ENCODE data around the gene MIP.
"Not testable (repeated sequence)": the region's sequence is repeated elsewhere in the genome, so short reads cannot be mapped to it uniquely, and the experiment has no call there.

The MIP gene

GRCh38 chr12:56454557-56454956, at the start of gene MIP:
MIP (minus strand) TSS chr12:56454657; CDS start chr12:56454613, 44 bp downstream.
- ATAC-seq (ENCODE audit: low read depth): no peak
- TF ChIP-seq CTCF (IDR thresholded peaks at IDR 0.05; ENCODE audit: poor library complexity, severe bottlenecking): no peak

DNA sequence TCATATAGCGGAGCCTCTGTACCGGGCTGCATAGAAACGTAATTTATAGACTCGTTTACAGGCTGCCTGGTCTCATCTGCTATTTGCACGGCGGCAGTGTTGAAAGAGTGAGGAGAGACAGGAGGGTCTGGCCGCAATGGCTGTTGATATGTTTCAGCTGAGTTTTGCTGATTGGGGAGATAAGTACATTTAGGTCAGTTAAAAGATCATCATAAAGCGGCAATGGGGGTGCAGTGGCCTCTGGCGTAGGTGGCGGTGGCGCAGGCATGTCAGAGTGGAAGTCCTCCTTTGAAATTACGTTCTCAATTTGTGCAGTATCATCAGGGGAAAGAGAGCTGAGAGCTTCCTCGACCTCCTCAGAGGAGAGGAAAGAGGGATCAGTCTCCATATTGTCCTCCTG, 45.4 kb upstream of the MIP start:
- not testable (repeated sequence) for H3K9me3 ChIP-seq (ENCODE audit: severe bottlenecking); H3K36me3 ChIP-seq (ENCODE audit: low read depth); ATAC-seq (ENCODE audit: low read depth); H3K27me3 ChIP-seq (ENCODE audit: insufficient read depth, poor library complexity, severe bottlenecking); DNase-seq (ENCODE audit: low spot score); H3K27ac ChIP-seq (ENCODE audit: poor library complexity, severe bottlenecking); H3K4me3 ChIP-seq (ENCODE audit: severe bottlenecking); H3K4me1 ChIP-seq (ENCODE audit: insufficient read depth, poor library complexity, severe bottlenecking)

More at GRCh38 chr12:56454557-56454956, at the start of gene MIP:
- no peak for DNase-seq (ENCODE audit: low spot score)
- no peaks in the 10 kb centered on the region for H3K4me1 ChIP-seq (ENCODE audit: insufficient read depth, poor library complexity, severe bottlenecking)
- H3K36me3 ChIP-seq (ENCODE audit: low read depth): no peaks in the 10 kb centered on the region
- no peaks in the 10 kb centered on the region for H3K9me3 ChIP-seq (ENCODE audit: severe bottlenecking)
- H3K27ac ChIP-seq (ENCODE audit: poor library complexity, severe bottlenecking): no peak within 1 kb of the TSS
- no peaks in the 10 kb centered on the region for H3K27me3 ChIP-seq (ENCODE audit: insufficient read depth, poor library complexity, severe bottlenecking)
- no peak within 1 kb of the TSS for H3K4me3 ChIP-seq (ENCODE audit: severe bottlenecking)

DNA sequence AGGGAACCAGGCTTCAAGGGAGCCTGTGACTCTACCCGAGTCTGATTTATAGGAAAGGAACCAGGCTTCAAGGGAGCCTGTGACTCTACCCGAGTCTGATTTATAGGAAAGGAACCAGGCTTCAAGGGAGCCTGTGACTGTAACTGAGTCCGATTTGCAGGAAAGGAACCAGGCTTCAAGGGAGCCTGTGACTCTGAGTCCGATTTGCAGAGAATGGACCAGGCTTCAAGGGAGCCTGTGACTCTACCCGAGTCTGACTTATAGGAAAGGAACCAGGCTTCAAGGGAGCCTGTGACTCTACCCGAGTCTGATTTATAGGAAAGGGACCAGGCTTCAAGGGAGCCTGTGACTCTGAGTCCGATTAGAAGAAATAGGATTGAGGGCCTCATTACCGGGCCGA, 45.0 kb upstream of the MIP start:
- H3K36me3 ChIP-seq (ENCODE audit: low read depth); ATAC-seq (ENCODE audit: low read depth); H3K27me3 ChIP-seq (ENCODE audit: insufficient read depth, poor library complexity, severe bottlenecking); H3K4me1 ChIP-seq (ENCODE audit: insufficient read depth, poor library complexity, severe bottlenecking); H3K4me3 ChIP-seq (ENCODE audit: severe bottlenecking); H3K27ac ChIP-seq (ENCODE audit: poor library complexity, severe bottlenecking); DNase-seq (ENCODE audit: low spot score); H3K9me3 ChIP-seq (ENCODE audit: severe bottlenecking): not testable (repeated sequence)

DNA sequence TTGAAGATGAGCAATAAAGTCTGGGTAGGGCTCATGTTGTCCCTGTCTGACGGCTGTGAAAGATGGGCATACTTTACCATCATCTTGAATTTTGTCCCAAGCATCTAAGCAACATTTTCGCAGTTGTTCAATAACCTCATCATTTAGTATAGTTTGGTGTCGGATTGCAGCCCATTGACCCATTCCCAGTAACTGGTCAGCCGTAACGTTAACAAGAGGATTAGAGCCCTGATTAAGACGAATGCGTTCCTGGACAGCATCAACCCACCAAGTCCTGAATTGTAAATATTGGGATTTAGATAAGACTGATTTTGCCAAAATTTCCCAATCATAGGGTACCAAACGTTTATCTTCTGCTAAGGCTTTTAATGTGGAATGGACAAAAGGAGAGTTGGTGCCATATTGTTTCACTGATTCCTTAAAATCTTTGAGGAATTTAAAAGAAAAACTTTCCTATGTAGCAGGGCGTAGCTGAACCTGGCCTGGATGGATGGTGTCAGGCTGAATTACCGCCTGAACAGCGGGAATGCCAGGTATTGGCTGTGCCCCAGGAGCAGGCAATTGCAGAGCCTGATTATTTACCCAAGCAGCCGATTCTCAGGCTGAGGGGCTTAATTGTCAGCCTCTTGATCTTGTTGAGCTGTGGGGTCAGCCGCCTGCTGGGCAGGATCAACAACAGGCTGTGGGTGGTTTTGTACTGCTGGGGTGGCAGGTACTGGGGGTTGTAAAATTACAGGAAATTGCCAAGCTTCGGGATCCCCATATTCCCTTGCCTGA, 43.9 kb upstream of the MIP start:
- not testable (repeated sequence) for H3K4me1 ChIP-seq (ENCODE audit: insufficient read depth, poor library complexity, severe bottlenecking); ATAC-seq (ENCODE audit: low read depth); H3K27me3 ChIP-seq (ENCODE audit: insufficient read depth, poor library complexity, severe bottlenecking); DNase-seq (ENCODE audit: low spot score); H3K9me3 ChIP-seq (ENCODE audit: severe bottlenecking); H3K27ac ChIP-seq (ENCODE audit: poor library complexity, severe bottlenecking); H3K36me3 ChIP-seq (ENCODE audit: low read depth); H3K4me3 ChIP-seq (ENCODE audit: severe bottlenecking)

GRCh38 chr12:56496704-56497103, 42.2 kb upstream of the MIP start:
- not testable (repeated sequence) for H3K27ac ChIP-seq (ENCODE audit: poor library complexity, severe bottlenecking); ATAC-seq (ENCODE audit: low read depth); H3K27me3 ChIP-seq (ENCODE audit: insufficient read depth, poor library complexity, severe bottlenecking); H3K36me3 ChIP-seq (ENCODE audit: low read depth); DNase-seq (ENCODE audit: low spot score); H3K9me3 ChIP-seq (ENCODE audit: severe bottlenecking); H3K4me1 ChIP-seq (ENCODE audit: insufficient read depth, poor library complexity, severe bottlenecking); H3K4me3 ChIP-seq (ENCODE audit: severe bottlenecking)
- TF ChIP-seq CTCF (IDR thresholded peaks at IDR 0.05; ENCODE audit: poor library complexity, severe bottlenecking): peak; percentile 58

- H3K36me3 ChIP-seq (ENCODE audit: low read depth); H3K9me3 ChIP-seq (ENCODE audit: severe bottlenecking); DNase-seq (ENCODE audit: low spot score); H3K4me3 ChIP-seq (ENCODE audit: severe bottlenecking); H3K27me3 ChIP-seq (ENCODE audit: insufficient read depth, poor library complexity, severe bottlenecking); H3K4me1 ChIP-seq (ENCODE audit: insufficient read depth, poor library complexity, severe bottlenecking); H3K27ac ChIP-seq (ENCODE audit: poor library complexity, severe bottlenecking); ATAC-seq (ENCODE audit: low read depth): not testable (repeated sequence)
These were observed 40.0 kb upstream of the MIP start for GRCh38 chr12:56494481-56494880.

GRCh38 chr12:56494106-56494415, 39.6 kb upstream of the MIP start:
- H3K9me3 ChIP-seq (ENCODE audit: severe bottlenecking); H3K27me3 ChIP-seq (ENCODE audit: insufficient read depth, poor library complexity, severe bottlenecking); DNase-seq (ENCODE audit: low spot score); H3K27ac ChIP-seq (ENCODE audit: poor library complexity, severe bottlenecking); H3K36me3 ChIP-seq (ENCODE audit: low read depth); ATAC-seq (ENCODE audit: low read depth); H3K4me3 ChIP-seq (ENCODE audit: severe bottlenecking); H3K4me1 ChIP-seq (ENCODE audit: insufficient read depth, poor library complexity, severe bottlenecking): not testable (repeated sequence)

DNA sequence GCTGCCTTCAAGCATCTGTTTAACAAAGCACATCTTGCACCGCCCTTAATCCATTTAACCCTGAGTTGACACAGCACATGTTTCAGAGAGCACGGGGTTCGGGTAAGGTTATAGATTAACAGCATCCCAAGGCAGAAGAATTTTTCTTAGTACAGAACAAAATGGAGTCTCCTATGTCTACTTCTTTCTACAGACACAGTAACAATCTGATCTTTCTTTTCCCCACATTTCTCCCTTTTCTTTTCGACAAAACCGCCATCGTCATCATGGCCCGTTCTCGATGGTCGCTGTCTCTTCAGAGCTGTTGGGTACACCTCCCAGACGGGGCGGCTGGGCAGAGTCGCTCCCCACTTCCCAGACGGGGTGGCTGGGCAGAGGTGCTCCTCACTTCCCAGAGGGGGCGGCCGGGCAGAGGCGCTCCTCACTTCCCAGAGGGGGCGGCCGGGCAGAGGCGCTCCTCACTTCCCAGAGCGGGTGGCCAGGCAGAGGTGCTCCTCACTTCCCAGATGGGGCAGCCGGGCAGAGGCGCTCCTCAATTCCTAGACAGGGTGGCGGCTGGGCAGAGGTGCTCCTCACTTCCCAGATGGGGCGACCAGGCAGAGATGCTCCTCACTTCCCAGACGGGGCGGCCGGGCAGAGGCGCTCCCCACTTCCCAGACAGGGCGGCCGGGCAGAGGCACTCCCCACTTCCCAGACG, 39.1 kb upstream of the MIP start:
- not testable (repeated sequence) for DNase-seq (ENCODE audit: low spot score); H3K4me1 ChIP-seq (ENCODE audit: insufficient read depth, poor library complexity, severe bottlenecking); H3K4me3 ChIP-seq (ENCODE audit: severe bottlenecking); H3K36me3 ChIP-seq (ENCODE audit: low read depth); H3K27ac ChIP-seq (ENCODE audit: poor library complexity, severe bottlenecking); H3K9me3 ChIP-seq (ENCODE audit: severe bottlenecking); ATAC-seq (ENCODE audit: low read depth)
- peaks cover 13% of the 10 kb centered on the region for H3K27me3 ChIP-seq (ENCODE audit: insufficient read depth, poor library complexity, severe bottlenecking)
